Activated CD4-positive, alpha-beta T cell treated with anti-CD3 and anti-CD28 coated beads, Interleukin-2, amount 50 U/mL, for 1 hour (primary cell): ENCODE data around the gene GNRHR.

Experiments
- DNase-seq: peaks from one replicate; pipeline ENCODE4 v3.0.0-alpha.2; 2020

Gene GNRHR

DNA sequence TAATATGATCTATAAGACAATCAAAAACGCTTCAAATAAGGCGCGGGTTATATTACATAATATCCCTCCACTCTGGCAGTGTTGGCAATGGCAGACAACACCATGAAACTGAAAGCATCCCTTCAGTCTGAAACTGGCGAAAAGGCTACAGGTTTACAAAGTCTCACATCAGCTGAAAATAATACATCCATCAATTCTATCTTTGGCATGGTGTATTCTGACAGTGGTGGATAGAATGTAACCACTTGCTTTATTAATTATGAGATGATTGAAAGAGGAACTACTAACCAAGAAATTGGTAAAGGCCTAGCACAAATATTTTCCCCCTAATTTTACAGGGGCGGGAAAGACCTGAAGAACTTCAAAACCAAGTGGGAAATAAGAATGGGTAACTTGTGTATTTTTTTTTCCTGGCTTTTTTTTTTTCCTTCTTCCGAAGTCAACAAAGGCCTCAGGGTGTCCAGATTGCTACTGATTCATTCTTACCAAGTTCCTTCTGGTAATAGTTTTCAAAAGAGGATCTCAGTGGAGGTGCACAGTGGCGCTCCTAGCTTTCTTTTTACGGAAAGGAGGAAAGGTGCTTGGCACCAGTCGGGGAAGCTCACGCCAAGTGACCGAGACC is 54.0 kb downstream of the GNRHR start:
- no peak for DNase-seq

DNA sequence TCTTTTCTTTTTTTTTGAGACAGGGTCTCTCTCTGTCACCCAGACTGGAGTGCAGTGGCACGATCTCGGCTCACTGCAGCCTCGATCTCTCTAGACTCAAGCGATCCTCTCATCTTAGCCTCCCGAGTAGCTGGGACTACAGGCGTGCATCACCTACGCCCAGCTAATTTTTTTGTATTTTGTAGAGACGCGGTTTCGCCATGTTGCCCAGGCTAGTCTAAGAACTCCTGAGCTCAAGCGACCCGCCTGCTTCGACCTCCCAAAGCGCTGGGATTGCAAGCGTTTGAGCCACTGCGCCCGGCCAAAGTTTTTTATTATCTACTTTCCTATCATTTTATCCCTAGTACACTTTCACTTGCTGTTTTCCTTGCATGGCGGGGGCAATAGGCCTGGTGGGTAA is 54.6 kb downstream of the GNRHR start:
- no peak for DNase-seq

DNA sequence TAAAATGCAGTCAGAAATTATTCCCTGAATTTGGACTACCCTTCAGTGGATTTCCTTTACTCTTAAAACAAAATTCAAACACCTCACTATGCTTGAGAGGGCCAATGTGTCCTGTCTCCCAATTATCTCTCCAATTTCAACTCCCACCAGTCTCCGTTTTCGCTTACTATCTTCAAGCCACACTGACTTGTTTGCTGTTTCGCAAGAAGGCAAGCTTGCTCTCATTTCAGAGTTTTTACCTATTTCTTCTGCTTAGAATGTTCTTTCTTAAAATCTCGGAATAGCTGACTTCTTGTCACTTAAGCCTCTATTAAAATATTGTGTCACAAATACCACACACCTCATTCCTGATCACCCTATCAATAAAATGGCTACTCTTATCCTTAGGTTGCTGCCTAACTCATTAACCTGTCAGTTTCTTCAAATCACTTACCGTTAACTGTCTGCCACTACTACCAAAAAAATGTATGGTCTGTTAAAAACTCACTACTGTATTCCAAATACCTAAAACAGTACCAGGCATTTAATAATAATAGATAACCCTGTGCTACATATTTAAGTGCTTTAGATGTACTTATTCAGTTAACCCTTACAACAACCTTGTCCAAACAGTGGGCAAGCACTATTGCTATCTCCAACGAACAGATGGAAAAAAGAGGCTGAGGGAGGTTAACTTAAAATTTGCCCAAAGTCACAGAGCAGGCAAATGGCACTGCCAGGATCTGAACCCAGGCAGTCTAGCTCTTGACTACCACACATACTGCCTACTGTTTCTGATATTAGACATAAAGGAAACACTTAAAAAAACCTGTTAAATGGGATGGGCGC is 56.1 kb downstream of the GNRHR start:
- DNase-seq = no peak

DNA sequence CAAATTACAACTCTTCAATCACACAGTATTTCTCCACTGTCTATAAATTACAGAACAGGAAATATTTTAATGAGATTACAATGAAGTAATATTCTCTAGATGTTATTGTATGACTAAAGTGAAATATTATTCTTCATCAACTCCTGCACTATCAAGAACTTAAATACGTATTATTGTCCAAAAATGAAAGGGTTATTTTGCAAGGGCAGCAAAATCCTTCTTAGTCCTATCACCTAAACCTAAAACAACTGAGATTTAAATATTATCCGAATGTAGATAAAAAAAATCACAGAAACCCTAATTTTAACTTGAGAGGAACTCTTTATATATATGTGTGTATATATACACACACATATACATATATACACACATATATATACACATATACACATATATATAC is 58.1 kb downstream of the GNRHR start:
- DNase-seq = no peak

DNA sequence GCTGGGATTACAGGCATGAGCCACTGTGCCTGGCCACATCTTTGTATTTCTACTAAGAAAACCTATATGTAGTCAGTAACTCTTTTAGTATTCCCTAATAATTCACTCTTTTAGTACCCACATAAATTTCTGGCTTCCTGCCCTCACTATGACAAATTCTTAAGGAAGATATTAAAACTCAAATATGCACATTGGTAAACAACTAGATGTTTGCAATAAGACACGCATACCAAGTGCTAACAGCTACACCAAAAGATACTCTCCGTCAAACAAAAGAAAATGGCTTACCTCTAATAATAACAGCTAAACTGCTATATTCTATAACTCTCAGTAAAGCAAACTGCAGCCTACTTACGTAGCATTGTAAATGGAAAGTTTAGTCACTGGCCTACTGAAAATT is 59.5 kb downstream of the GNRHR start:
- no peak for DNase-seq

DNA sequence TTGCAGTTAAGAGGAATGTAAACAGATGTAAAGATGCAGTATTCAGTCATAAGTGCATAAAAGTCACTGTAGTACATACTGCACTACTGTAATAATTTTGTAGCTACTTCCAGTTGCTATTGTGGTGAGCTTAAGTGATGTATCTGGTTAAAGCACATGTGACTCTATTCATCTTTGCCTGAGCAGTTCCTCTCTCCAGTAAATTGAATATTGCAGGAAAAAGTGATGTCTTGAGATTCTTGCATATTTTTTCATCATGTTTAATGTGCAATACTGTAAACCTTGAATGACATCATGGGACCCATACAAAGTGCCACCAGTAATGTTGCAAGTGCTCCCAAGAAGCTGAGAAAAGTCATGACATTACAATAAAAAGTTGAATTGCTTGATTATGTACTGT is 62.9 kb downstream of the GNRHR start:
- DNase-seq = no peak
